Subcutaneous abdominal adipose tissue (tissue), 5 donors: Measurements from ENCODE around the gene CCDC38.

Experiments used
- H3K27ac ChIP-seq: one replicate; pipeline ENCODE4 v1.7.0; 2013; ENCODE audit warnings: low read depth, mild to moderate bottlenecking, inconsistent platforms, low read length, moderate library complexity
- H3K27me3 ChIP-seq, 5 donors: one replicate each; pipeline ENCODE4 v1.7.0; 2013; ENCODE audit warnings: low read length in 5 of 5, inconsistent platforms in 1 of 5; ENCODE audit not compliant: control insufficient read depth in 5 of 5, insufficient read depth in 4 of 5
- H3K36me3 ChIP-seq, 5 donors: one replicate each; pipeline ENCODE4 v1.7.0; 2013; ENCODE audit warnings: low read length in 5 of 5; ENCODE audit not compliant: control insufficient read depth in 5 of 5, insufficient read depth in 5 of 5
- H3K4me1 ChIP-seq, 5 donors: one replicate each; pipeline ENCODE4 v1.7.0; 2013; ENCODE audit warnings: low read length in 5 of 5, mild to moderate bottlenecking in 3 of 5, moderate library complexity in 1 of 5; ENCODE audit not compliant: control insufficient read depth in 5 of 5, insufficient read depth in 5 of 5
- H3K4me3 ChIP-seq, 5 donors: one replicate each; pipeline ENCODE4 v1.7.0; 2013; ENCODE audit warnings: low read length in 5 of 5, low read depth in 1 of 5
- H3K9ac ChIP-seq, 5 donors: one replicate each; pipeline ENCODE4 v1.7.0; 2013; ENCODE audit warnings: low read length in 5 of 5, mild to moderate bottlenecking in 4 of 5, moderate library complexity in 3 of 5
- H3K9me3 ChIP-seq, 5 donors: one replicate each; pipeline ENCODE4 v1.7.0; 2013; ENCODE audit warnings: low read length in 5 of 5; ENCODE audit not compliant: control insufficient read depth in 5 of 5
- donor health status: healthy.
- donor health status: healthy.
- donor health status: healthy.
- donor health status: healthy.
- donor health status: healthy.

CCDC38 gene

GRCh38 chr12:95943330-95943842 is 972 bp upstream of the CCDC38 start, which contains the start of gene AMDHD1:
Gene AMDHD1 (plus strand): TSS chr12:95943331. CDS start chr12:95943399, 68 bp downstream.
- peaks cover 0 to 19% (median 16%) of the 10 kb centered on the region in 5 donors for H3K4me1 ChIP-seq
- H3K9ac ChIP-seq, result peak within 1 kb of the TSS in 4 of 5 donors; percentile 24 to 74 (median 68)
- peaks cover 0 to 2% (median 0%) of the 10 kb centered on the region in 5 donors for H3K27me3 ChIP-seq
- peak within 1 kb of the TSS; percentile 79 to 87 (median 85) for H3K4me3 ChIP-seq
- H3K27ac ChIP-seq, result peak within 1 kb of the TSS; percentile 41
- H3K9me3 ChIP-seq, result no peaks in the 10 kb centered on the region
- no peaks in the 10 kb centered on the region for H3K36me3 ChIP-seq

GRCh38 chr12:95942101-95942523 is 302 bp downstream of the CCDC38 start:
- Histone ChIP-seq H3K27me3 (peaks cover 0 to 2% (median 0%) of the 10 kb centered on the region in 5 donors), H3K36me3 (no peaks in the 10 kb centered on the region), H3K9ac (peak overlapping the region in 3 of 5 donors; percentile 66 to 74 (median 70)), H3K4me3 (peak overlapping the region; percentile 74 to 86 (median 80)), H3K4me1 (peaks cover 0 to 19% (median 16%) of the 10 kb centered on the region in 5 donors), H3K27ac (peak overlapping the region; percentile 41), H3K9me3 (no peaks in the 10 kb centered on the region)

GRCh38 chr12:95940514-95940913 is 1.9 kb downstream of the CCDC38 start:
- Histone ChIP-seq H3K4me3 (no peak overlapping the region), H3K9ac (no peak overlapping the region), H3K9me3 (no peaks in the 10 kb centered on the region), H3K27ac (no peak overlapping the region), H3K4me1 (peaks cover 0 to 19% (median 16%) of the 10 kb centered on the region in 5 donors), H3K27me3 (peaks cover 0 to 2% (median 0%) of the 10 kb centered on the region in 5 donors), H3K36me3 (no peaks in the 10 kb centered on the region)

- Histone ChIP-seq H3K4me3 (no peak overlapping the region), H3K9me3 (no peaks in the 10 kb centered on the region), H3K27me3 (no peaks in the 10 kb centered on the region), H3K36me3 (no peaks in the 10 kb centered on the region), H3K4me1 (no peaks in the 10 kb centered on the region), H3K9ac (no peak overlapping the region), H3K27ac (no peak overlapping the region)
These were observed 20.2 kb downstream of the CCDC38 start for GRCh38 chr12:95922231-95922630.

GRCh38 chr12:95919110-95919509 is 23.3 kb downstream of the CCDC38 start:
- no peak overlapping the region for H3K9ac ChIP-seq
- H3K36me3 ChIP-seq, result no peaks in the 10 kb centered on the region
- no peak overlapping the region for H3K27ac ChIP-seq
- H3K4me3 ChIP-seq, result no peak overlapping the region
- H3K27me3 ChIP-seq, result no peaks in the 10 kb centered on the region
- no peaks in the 10 kb centered on the region for H3K9me3 ChIP-seq
- no peaks in the 10 kb centered on the region for H3K4me1 ChIP-seq

- Histone ChIP-seq H3K9ac (no peak overlapping the region), H3K36me3 (no peaks in the 10 kb centered on the region), H3K4me3 (no peak overlapping the region), H3K27me3 (no peaks in the 10 kb centered on the region), H3K9me3 (no peaks in the 10 kb centered on the region), H3K4me1 (no peaks in the 10 kb centered on the region), H3K27ac (no peak overlapping the region)
These were observed 24.0 kb downstream of the CCDC38 start for GRCh38 chr12:95918194-95918993.

- no peaks in the 10 kb centered on the region for H3K36me3 ChIP-seq
- H3K27ac ChIP-seq, result no peak overlapping the region
- H3K9ac ChIP-seq, result no peak overlapping the region
- no peaks in the 10 kb centered on the region for H3K9me3 ChIP-seq
- H3K4me3 ChIP-seq, result no peak overlapping the region
- no peaks in the 10 kb centered on the region for H3K4me1 ChIP-seq
- H3K27me3 ChIP-seq, result no peaks in the 10 kb centered on the region
These were observed 32.5 kb downstream of the CCDC38 start for GRCh38 chr12:95909871-95910270.

- Histone ChIP-seq H3K4me3 (no peak overlapping the region), H3K4me1 (no peaks in the 10 kb centered on the region), H3K9me3 (peaks cover 0 to under 1% (median 0%) of the 10 kb centered on the region in 5 donors), H3K36me3 (no peaks in the 10 kb centered on the region), H3K27ac (no peak overlapping the region), H3K27me3 (no peaks in the 10 kb centered on the region), H3K9ac (no peak overlapping the region)
These were observed 33.8 kb downstream of the CCDC38 start for GRCh38 chr12:95908573-95908972.

- Histone ChIP-seq H3K27ac (no peak overlapping the region), H3K4me1 (no peaks in the 10 kb centered on the region), H3K27me3 (no peaks in the 10 kb centered on the region), H3K9me3 (peaks cover 0 to under 1% (median 0%) of the 10 kb centered on the region in 5 donors), H3K36me3 (no peaks in the 10 kb centered on the region), H3K4me3 (no peak overlapping the region), H3K9ac (no peak overlapping the region)
These were observed 44.3 kb downstream of the CCDC38 start for GRCh38 chr12:95898081-95898480.

GRCh38 chr12:95896846-95897245 is 45.6 kb downstream of the CCDC38 start:
- no peaks in the 10 kb centered on the region for H3K36me3 ChIP-seq
- H3K4me3 ChIP-seq, result no peak overlapping the region
- no peaks in the 10 kb centered on the region for H3K4me1 ChIP-seq
- H3K27ac ChIP-seq, result no peak overlapping the region
- no peaks in the 10 kb centered on the region for H3K27me3 ChIP-seq
- no peaks in the 10 kb centered on the region for H3K9me3 ChIP-seq
- H3K9ac ChIP-seq, result no peak overlapping the region
